Osteocyte (in vitro differentiated cells): ENCODE results near the gene KRTAP5-2. TPM values are rescaled to one million over a fixed set of nuclear protein-coding genes. Genes with fewer than 3 reads are reported as not detected.

Experiments
- DNase-seq: peaks from one replicate; pipeline ENCODE4 v3.0.0; 2021; ENCODE audit warnings: mixed read lengths; ENCODE audit not compliant: unreplicated experiment; ENCODE audit errors: extremely low spot score
- H3K27ac Mint-ChIP-seq: one replicate; pipeline ENCODE4 v1.8.0; 2021; ENCODE audit warnings: mild to moderate bottlenecking, mixed read lengths; ENCODE audit not compliant: unreplicated experiment
- H3K27me3 Mint-ChIP-seq: one replicate; pipeline ENCODE4 v1.8.0; 2021; ENCODE audit warnings: mixed read lengths; ENCODE audit not compliant: unreplicated experiment
- H3K36me3 Mint-ChIP-seq: one replicate; pipeline ENCODE4 v1.8.0; 2021; ENCODE audit warnings: mixed read lengths; ENCODE audit not compliant: unreplicated experiment
- H3K4me1 Mint-ChIP-seq: one replicate; pipeline ENCODE4 v1.8.0; 2021; ENCODE audit warnings: mixed read lengths; ENCODE audit not compliant: unreplicated experiment
- H3K4me3 Mint-ChIP-seq: one replicate; pipeline ENCODE4 v1.8.0; 2021; ENCODE audit warnings: mild to moderate bottlenecking, moderate library complexity, mixed read lengths; ENCODE audit not compliant: unreplicated experiment
- H3K9me3 Mint-ChIP-seq: one replicate; pipeline ENCODE4 v1.8.0; 2021; ENCODE audit warnings: mixed read lengths; ENCODE audit not compliant: unreplicated experiment
- CTCF ChIP-seq: fragments of 200-600 bp; sonication (generic); IDR thresholded peaks from 2 replicates; pipeline ENCODE4 v1.5.0; 2021; ENCODE audit warnings: antibody characterized with exemption, mild to moderate bottlenecking, moderate library complexity
- total RNA-seq: library from RNA; stranded (reverse); gene quantifications from 2 replicates; pipeline ENCODE4 v1.2.1, GENCODE V29; 2021

The KRTAP5-2 gene
- total RNA-seq, 1 donor from 2014 or later, result not detected

GRCh38 chr11:1548221-1549070, 49.6 kb downstream of the KRTAP5-2 start:
- Mint-ChIP-seq H3K27ac (no peak overlapping the region), H3K36me3 (no peaks in the 10 kb centered on the region), H3K4me3 (no peak overlapping the region), H3K4me1 (peaks cover 9% of the 10 kb centered on the region), H3K9me3 (no peaks in the 10 kb centered on the region), H3K27me3 (peaks cover 10% of the 10 kb centered on the region)
- no peak for DNase-seq
- no peak for TF ChIP-seq CTCF

- no peak overlapping the region for H3K4me3 Mint-ChIP-seq
- peaks cover 7% of the 10 kb centered on the region for H3K4me1 Mint-ChIP-seq
- TF ChIP-seq CTCF, result no peak
- no peak for DNase-seq
- H3K27ac Mint-ChIP-seq, result no peak overlapping the region
- no peaks in the 10 kb centered on the region for H3K9me3 Mint-ChIP-seq
- H3K27me3 Mint-ChIP-seq, result peaks cover 10% of the 10 kb centered on the region
- no peaks in the 10 kb centered on the region for H3K36me3 Mint-ChIP-seq
Measured at GRCh38 chr11:1547467-1548098, 50.5 kb downstream of the KRTAP5-2 start.

Other genes starting within 250 kb of the KRTAP5-2 start
- gene BRSK2, start 208.4 kb downstream of the KRTAP5-2 start, total RNA-seq, result 1.7 and 1.9 TPM in 2 replicates
- gene MOB2, start 111.5 kb downstream of the KRTAP5-2 start, total RNA-seq, result 33.8 and 38.6 TPM in 2 replicates
- gene DUSP8, start 26.0 kb downstream of the KRTAP5-2 start, total RNA-seq, result 5.4 and 7.7 TPM in 2 replicates
- gene KRTAP5-1, start 13.0 kb downstream of the KRTAP5-2 start, total RNA-seq, result not detected in 2 replicates
- gene KRTAP5-3, start 10.2 kb upstream of the KRTAP5-2 start, total RNA-seq, result not detected in 2 replicates
- gene KRTAP5-4, start 23.8 kb upstream of the KRTAP5-2 start, total RNA-seq, result not detected in 2 replicates
- gene KRTAP5-5, start 31.5 kb upstream of the KRTAP5-2 start, total RNA-seq, result not detected in 2 replicates
- not detected in 2 replicates for gene KRTAP5-6, start 98.9 kb upstream of the KRTAP5-2 start, total RNA-seq
- 13.5 and 24.0 TPM in 2 replicates for gene IFITM10, start 152.3 kb upstream of the KRTAP5-2 start, total RNA-seq
- gene CTSD, start 165.6 kb upstream of the KRTAP5-2 start, total RNA-seq, result 2,062 and 2,147 TPM in 2 replicates
- 5.0 and 6.2 TPM in 2 replicates for gene SYT8, start 236.7 kb upstream of the KRTAP5-2 start, total RNA-seq
- gene TNNI2, start 240.7 kb upstream of the KRTAP5-2 start, total RNA-seq, result 1.0 and 1.1 TPM in 2 replicates